Loucy (cell line): Measurements from ENCODE around the gene ART1.
"Not testable (repeated sequence)": the region's sequence is repeated elsewhere in the genome, so short reads cannot be mapped to it uniquely, and the experiment has no call there.

Source experiments
- H2AFZ ChIP-seq: fragments of 200-600 bp; sonication (generic); 2 replicates; pipeline ENCODE4 v1.6.0; 2016; ENCODE audit warnings: antibody characterized with exemption, mild to moderate bottlenecking, low read length, moderate library complexity
- H3F3A ChIP-seq: fragments of 200-600 bp; 2 replicates; pipeline ENCODE4 v1.6.0; 2016; ENCODE audit warnings: antibody characterized with exemption, low read depth, mild to moderate bottlenecking
- H3K27me3 ChIP-seq: fragments of 200-600 bp; sonication (generic); 2 replicates; pipeline ENCODE4 v1.6.1; 2014; ENCODE audit warnings: low read length, mild to moderate bottlenecking; ENCODE audit not compliant: insufficient read depth, poor library complexity, severe bottlenecking
- H3K36me3 ChIP-seq: fragments of 200-600 bp; sonication (generic); 2 replicates; pipeline ENCODE4 v1.6.1; 2016; ENCODE audit warnings: low read length; ENCODE audit not compliant: insufficient read depth
- H3K4me1 ChIP-seq: fragments of 200-600 bp; sonication (generic); 2 replicates; pipeline ENCODE4 v1.5.1; 2014; ENCODE audit warnings: low read length, mild to moderate bottlenecking; ENCODE audit not compliant: insufficient read depth, poor library complexity, severe bottlenecking
- H3K4me2 ChIP-seq: fragments of 200-600 bp; sonication (generic); 2 replicates; pipeline ENCODE4 v1.6.0; 2014; ENCODE audit warnings: antibody characterized with exemption, low read length, low read depth, mild to moderate bottlenecking; ENCODE audit not compliant: poor library complexity, severe bottlenecking
- H3K4me3 ChIP-seq: fragments of 200-600 bp; sonication (generic); 2 replicates; pipeline ENCODE4 v1.5.1; 2014; ENCODE audit warnings: low read length, mild to moderate bottlenecking, mixed read lengths; ENCODE audit not compliant: poor library complexity, severe bottlenecking
- H3K79me2 ChIP-seq: fragments of 200-600 bp; sonication (generic); 2 replicates; pipeline ENCODE4 v1.6.1; 2014; ENCODE audit warnings: low read length; ENCODE audit not compliant: insufficient read depth
- H3K9ac ChIP-seq: fragments of 200-600 bp; sonication (generic); 2 replicates; pipeline ENCODE4 v1.6.0; 2014; ENCODE audit warnings: mild to moderate bottlenecking, low read depth, low read length, moderate library complexity; ENCODE audit not compliant: poor library complexity, severe bottlenecking
- H3K9me2 ChIP-seq: fragments of 200-600 bp; sonication (generic); replicated peaks from 2 replicates; pipeline ENCODE4 v1.6.1; 2016; ENCODE audit warnings: low read depth, low read length, mixed read lengths
- H3K9me3 ChIP-seq: fragments of 200-600 bp; sonication (generic); 2 replicates; pipeline ENCODE4 v1.6.1; 2014; ENCODE audit warnings: mild to moderate bottlenecking, antibody characterized with exemption, low read length, low read depth; ENCODE audit not compliant: insufficient read depth
- H4K20me1 ChIP-seq: fragments of 200-600 bp; sonication (generic); 2 replicates; pipeline ENCODE4 v1.6.0; 2014; ENCODE audit warnings: antibody characterized with exemption, low read length, mild to moderate bottlenecking; ENCODE audit not compliant: insufficient read depth, poor library complexity, severe bottlenecking
- CTCF ChIP-seq: fragments of 200-600 bp; sonication (generic); conservative IDR thresholded peaks from 2 replicates; pipeline ENCODE4 v1.5.1; 2014; ENCODE audit warnings: mild to moderate bottlenecking, antibody characterized with exemption, low read length
- EZH2phosphoT487 ChIP-seq: fragments of 200-600 bp; IDR thresholded peaks from 2 replicates; pipeline ENCODE4 v1.6.1; 2018; ENCODE audit warnings: antibody characterized with exemption, mild to moderate bottlenecking, moderate library complexity, borderline replicate concordance

The ART1 gene

GRCh38 chr11:3645552-3645951 lies 624 bp downstream of the ART1 start:
- Histone ChIP-seq H2AFZ (no peak overlapping the region), H3K4me1 (no peaks in the 10 kb centered on the region), H3K27me3 (no peaks in the 10 kb centered on the region), H3K36me3 (no peaks in the 10 kb centered on the region), H3F3A (no peaks in the 10 kb centered on the region), H4K20me1 (no peaks in the 10 kb centered on the region), H3K9ac (no peak overlapping the region), H3K9me3 (no peaks in the 10 kb centered on the region), H3K4me2 (no peak overlapping the region), H3K79me2 (no peaks in the 10 kb centered on the region), H3K9me2 (no peaks in the 10 kb centered on the region), H3K4me3 (no peak overlapping the region)
- TF ChIP-seq EZH2phosphoT487, result no peak
- TF ChIP-seq CTCF, result no peak

GRCh38 chr11:3648843-3649242 lies 3.9 kb downstream of the ART1 start:
- H3K36me3 ChIP-seq, H3K4me3 ChIP-seq, H3K4me1 ChIP-seq, H3K4me2 ChIP-seq, H3K9me2 ChIP-seq, H4K20me1 ChIP-seq, H3K79me2 ChIP-seq, H2AFZ ChIP-seq, H3K27me3 ChIP-seq, H3F3A ChIP-seq, H3K9me3 ChIP-seq, H3K9ac ChIP-seq: not testable (repeated sequence)

GRCh38 chr11:3649374-3649773 lies 4.4 kb downstream of the ART1 start:
- not testable (repeated sequence) for H3K4me3 ChIP-seq, H3K36me3 ChIP-seq, H2AFZ ChIP-seq, H3K4me2 ChIP-seq, H3K9me2 ChIP-seq, H3K4me1 ChIP-seq, H3K79me2 ChIP-seq, H3K9me3 ChIP-seq, H3F3A ChIP-seq, H4K20me1 ChIP-seq, H3K9ac ChIP-seq, H3K27me3 ChIP-seq

GRCh38 chr11:3652514-3652913 lies 7.6 kb downstream of the ART1 start:
- H3K36me3 ChIP-seq, H3K4me2 ChIP-seq, H3K27me3 ChIP-seq, H3K9ac ChIP-seq, H2AFZ ChIP-seq, H3K79me2 ChIP-seq, H3K9me3 ChIP-seq, H3K4me3 ChIP-seq, H3K9me2 ChIP-seq, H3K4me1 ChIP-seq, H4K20me1 ChIP-seq, H3F3A ChIP-seq: not testable (repeated sequence)

GRCh38 chr11:3655547-3655946 lies 10.6 kb downstream of the ART1 start:
- H3F3A ChIP-seq, result no peaks in the 10 kb centered on the region
- H3K4me3 ChIP-seq, result no peak overlapping the region
- H3K27me3 ChIP-seq, result no peaks in the 10 kb centered on the region
- TF ChIP-seq EZH2phosphoT487 (no peak), CTCF (no peak)
- H2AFZ ChIP-seq, result no peak overlapping the region
- no peak overlapping the region for H3K4me2 ChIP-seq
- no peaks in the 10 kb centered on the region for H3K9me3 ChIP-seq
- H4K20me1 ChIP-seq, result no peaks in the 10 kb centered on the region
- H3K79me2 ChIP-seq, result no peaks in the 10 kb centered on the region
- H3K36me3 ChIP-seq, result no peaks in the 10 kb centered on the region
- no peaks in the 10 kb centered on the region for H3K4me1 ChIP-seq
- H3K9ac ChIP-seq, result no peak overlapping the region
- no peaks in the 10 kb centered on the region for H3K9me2 ChIP-seq

GRCh38 chr11:3657331-3657730 lies 12.4 kb downstream of the ART1 start:
- not testable (repeated sequence) for H3K4me2 ChIP-seq, H3K36me3 ChIP-seq, H3K79me2 ChIP-seq, H3K9me3 ChIP-seq, H3K4me3 ChIP-seq, H3K27me3 ChIP-seq, H3K4me1 ChIP-seq, H3K9ac ChIP-seq, H3K9me2 ChIP-seq, H3F3A ChIP-seq, H4K20me1 ChIP-seq, H2AFZ ChIP-seq
